Measurements from ENCODE around the gene B4GALT3. TPM values are rescaled to one million over a fixed set of nuclear protein-coding genes. Genes with fewer than 3 reads are reported as not detected.

The B4GALT3 gene
- total RNA-seq, 4 donors from 2014 or later = 3.0 to 71.4 (median 26.6) TPM

DNA sequence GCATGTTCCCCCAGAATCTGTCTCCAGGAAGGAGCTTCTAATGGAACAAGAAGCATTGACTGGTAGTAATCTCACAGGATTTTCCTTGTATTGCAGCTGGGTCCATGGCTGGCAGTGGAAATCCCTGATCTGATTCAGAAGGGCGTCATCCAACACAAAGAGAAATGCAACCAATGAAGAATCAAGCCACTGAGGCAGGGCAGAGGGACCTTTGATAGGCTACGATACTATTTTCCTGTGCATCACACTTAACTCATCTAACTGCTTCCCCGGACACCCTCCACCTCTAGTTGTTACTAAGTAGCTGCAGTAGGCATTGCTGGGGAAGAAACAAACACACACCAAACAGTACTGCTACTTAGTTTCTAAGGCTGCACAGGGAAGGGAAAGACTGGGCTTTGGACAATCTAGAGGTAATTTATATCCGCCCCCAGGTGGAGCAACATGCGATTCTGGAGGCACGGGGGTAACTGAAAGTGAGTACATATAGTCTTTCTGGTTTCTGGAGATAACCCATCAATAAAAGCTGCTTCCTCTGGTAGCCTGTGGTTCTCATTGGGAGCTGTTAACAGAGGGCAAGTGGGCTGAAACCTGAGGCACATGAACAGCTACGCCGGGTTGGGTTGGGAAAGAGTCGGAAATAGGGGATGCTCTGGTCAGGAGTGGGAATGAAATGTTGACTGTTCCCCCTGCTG, 18.8 kb downstream of the B4GALT3 start:
- Histone ChIP-seq H3K27me3 (no peaks in the 10 kb centered on the region), H3K27ac (peak overlapping the region; percentile 89 to 93 (median 90)), H3K4me3 (peak overlapping the region in 2 of 4 donors; percentile 85 to 88), H3K9me3 (no peaks in the 10 kb centered on the region), H3K4me1 (peaks cover 4 to 39% (median 28%) of the 10 kb centered on the region in 4 donors), H3K36me3 (no peaks in the 10 kb centered on the region)
- intact Hi-C loops (cut with DNase I; ENCODE audit: low total_unique reads) (no loop called here), in situ Hi-C loops (cut with MboI; ENCODE audit: low pct_ligation_motif_present in 1 of 4, low pct_unique_long_range_greater_than_20kb in 1 of 4, low sequenced_read_pairs in 3 of 4) (no loop called here)
- DNase-seq = no peak
- TF ChIP-seq EP300 (IDR thresholded peaks at IDR 0.05; ENCODE audit: low read depth) (no peak), CTCF (IDR thresholded peaks at IDR 0.05) (no peak), POLR2A (IDR thresholded peaks at IDR 0.05) (no peak), POLR2AphosphoS5 (IDR thresholded peaks at IDR 0.05) (no peak)
- 67% methylated on average over 9 of the region's 9 CpGs; no CpG with 5 or more reads in 1 of the 2 donors for WGBS, 2 donors (ENCODE audit: low coverage in 1 of 2)

DNA sequence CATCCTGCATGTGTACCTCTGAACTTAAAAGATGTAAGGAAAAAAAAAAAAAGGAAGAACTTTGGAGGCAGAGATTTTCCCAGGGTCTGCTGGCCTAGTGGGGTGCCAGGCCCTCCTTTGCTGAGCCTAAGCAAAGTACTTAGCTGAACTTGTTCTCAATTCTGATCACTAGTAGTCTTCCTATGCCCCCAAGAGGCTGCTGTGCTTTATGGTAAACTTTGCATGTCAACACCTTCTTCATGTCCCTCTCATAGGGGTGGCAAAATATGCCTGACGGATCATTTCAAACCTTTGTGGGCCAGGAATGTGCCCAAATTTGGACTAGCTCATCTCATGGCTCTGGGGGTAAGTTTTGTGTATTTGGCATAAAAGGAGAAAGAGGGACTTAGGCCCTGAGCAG, 19.4 kb downstream of the B4GALT3 start:
- intact Hi-C loops (cut with DNase I; ENCODE audit: low total_unique reads) = no loop called here
- H3K4me3 ChIP-seq = no peak overlapping the region
- H3K4me1 ChIP-seq = peaks cover 4 to 42% (median 28%) of the 10 kb centered on the region in 4 donors

DNA sequence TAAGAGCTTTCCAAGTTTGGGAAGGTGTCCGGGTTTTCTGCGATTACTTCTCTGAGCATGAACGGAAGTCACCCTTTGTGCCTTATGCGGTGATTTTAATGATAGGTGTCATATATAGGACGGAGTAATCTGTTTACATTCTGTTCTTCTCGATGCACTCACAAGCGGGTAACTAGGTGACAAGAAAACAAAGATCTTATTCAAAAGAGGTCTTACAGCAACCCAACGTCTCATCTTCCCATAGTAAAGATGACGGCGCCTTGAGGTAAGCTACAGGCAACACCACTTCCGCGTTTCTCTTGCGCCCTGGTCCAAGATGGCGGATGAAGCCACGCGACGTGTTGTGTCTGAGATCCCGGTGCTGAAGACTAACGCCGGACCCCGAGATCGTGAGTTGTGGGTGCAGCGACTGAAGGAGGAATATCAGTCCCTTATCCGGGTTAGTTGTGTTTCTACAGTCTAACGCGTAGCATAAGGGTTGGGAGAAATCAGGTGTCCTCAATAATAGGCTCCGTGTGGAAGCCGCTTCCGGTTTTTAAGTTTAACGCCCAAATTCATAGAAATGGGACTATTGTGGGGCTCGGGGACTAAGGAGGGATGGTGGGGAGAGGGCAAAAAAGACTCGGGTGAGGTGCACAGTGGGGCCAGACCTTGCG, 23.5 kb downstream of the B4GALT3 start, which contains the start of gene UFC1:
UFC1 (plus strand) TSS at position 297 of the 656 bp plus-strand sequence; CDS start at position 317, 20 bp downstream.
- H3K27ac ChIP-seq = peak within 1 kb of the TSS; percentile 90 to 96 (median 92)
- DNase-seq = peak; percentile 82
- intact Hi-C loops (cut with DNase I; ENCODE audit: low total_unique reads) (no loop called here), in situ Hi-C loops (cut with MboI; ENCODE audit: low pct_ligation_motif_present in 1 of 4, low pct_unique_long_range_greater_than_20kb in 1 of 4, low sequenced_read_pairs in 3 of 4) (no loop called here)
- H3K9me3 ChIP-seq = no peaks in the 10 kb centered on the region
- no peaks in the 10 kb centered on the region for H3K36me3 ChIP-seq
- WGBS, 2 donors (ENCODE audit: low coverage in 1 of 2) = 0 to 1% methylated on average over 12 to 33 of the region's 33 CpGs
- peak within 1 kb of the TSS; percentile 50 to 85 (median 70) for H3K4me3 ChIP-seq
- H3K4me1 ChIP-seq = peaks cover 2 to 21% (median 9%) of the 10 kb centered on the region in 4 donors
- TF ChIP-seq EP300 (IDR thresholded peaks at IDR 0.05; ENCODE audit: low read depth) (no peak), POLR2AphosphoS5 (IDR thresholded peaks at IDR 0.05) (peak; percentile 42 to 74 (median 64)), CTCF (IDR thresholded peaks at IDR 0.05) (no peak), POLR2A (IDR thresholded peaks at IDR 0.05) (peak; percentile 61)
- H3K27me3 ChIP-seq = no peaks in the 10 kb centered on the region

More for the DNA sequence above, 19.4 kb downstream of the B4GALT3 start:
- WGBS, 2 donors (ENCODE audit: low coverage in 1 of 2) = 91% methylated on average over 1 of the region's 1 CpG; no CpG with 5 or more reads in 1 of the 2 donors
- TF ChIP-seq CTCF (IDR thresholded peaks at IDR 0.05) = no peak
- in situ Hi-C loops (cut with MboI; ENCODE audit: low pct_ligation_motif_present in 1 of 4, low pct_unique_long_range_greater_than_20kb in 1 of 4, low sequenced_read_pairs in 3 of 4) = no loop called here
- Histone ChIP-seq H3K27me3 (no peaks in the 10 kb centered on the region), H3K27ac (no peak overlapping the region), H3K9me3 (no peaks in the 10 kb centered on the region), H3K36me3 (no peaks in the 10 kb centered on the region)
- DNase-seq = no peak

DNA sequence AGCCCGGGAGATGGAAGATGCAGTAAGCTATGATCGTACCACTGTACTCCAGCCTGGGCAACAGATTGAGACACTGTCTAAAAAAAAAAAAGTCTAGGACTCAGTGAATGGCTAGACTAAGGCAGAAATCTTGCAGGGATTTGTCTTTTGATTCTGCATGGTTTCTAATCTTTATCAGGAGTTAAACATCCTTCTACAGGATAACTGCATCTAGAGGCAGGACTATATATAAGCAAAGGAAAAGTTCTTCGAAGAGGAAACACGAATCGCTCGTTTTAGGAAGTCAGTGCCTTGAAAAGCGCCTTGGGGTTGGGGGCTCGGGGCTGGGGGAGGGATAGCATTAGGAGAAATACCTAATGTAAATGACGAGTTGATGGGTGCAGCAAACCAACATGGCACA, 24.1 kb downstream of the B4GALT3 start:
- Histone ChIP-seq H3K36me3 (no peaks in the 10 kb centered on the region), H3K4me3 (peak overlapping the region; percentile 50 to 85 (median 70)), H3K4me1 (peaks cover 0 to 19% (median 7%) of the 10 kb centered on the region in 4 donors), H3K27ac (peak overlapping the region; percentile 90 to 96 (median 92)), H3K27me3 (no peaks in the 10 kb centered on the region), H3K9me3 (no peaks in the 10 kb centered on the region)
- 13 to 27% methylated on average over 9 of the region's 9 CpGs for WGBS, 2 donors (ENCODE audit: low coverage in 1 of 2)
- intact Hi-C loops (cut with DNase I; ENCODE audit: low total_unique reads) = no loop called here
- DNase-seq = no peak
- in situ Hi-C loops (cut with MboI; ENCODE audit: low pct_ligation_motif_present in 1 of 4, low pct_unique_long_range_greater_than_20kb in 1 of 4, low sequenced_read_pairs in 3 of 4) = no loop called here
- TF ChIP-seq POLR2A (IDR thresholded peaks at IDR 0.05) = no peak
- no peak for TF ChIP-seq CTCF (IDR thresholded peaks at IDR 0.05)
- TF ChIP-seq EP300 (IDR thresholded peaks at IDR 0.05; ENCODE audit: low read depth) = no peak
- TF ChIP-seq POLR2AphosphoS5 (IDR thresholded peaks at IDR 0.05) = no peak
